ENCODE results near the gene CNNM1.

The CNNM1 gene

DNA sequence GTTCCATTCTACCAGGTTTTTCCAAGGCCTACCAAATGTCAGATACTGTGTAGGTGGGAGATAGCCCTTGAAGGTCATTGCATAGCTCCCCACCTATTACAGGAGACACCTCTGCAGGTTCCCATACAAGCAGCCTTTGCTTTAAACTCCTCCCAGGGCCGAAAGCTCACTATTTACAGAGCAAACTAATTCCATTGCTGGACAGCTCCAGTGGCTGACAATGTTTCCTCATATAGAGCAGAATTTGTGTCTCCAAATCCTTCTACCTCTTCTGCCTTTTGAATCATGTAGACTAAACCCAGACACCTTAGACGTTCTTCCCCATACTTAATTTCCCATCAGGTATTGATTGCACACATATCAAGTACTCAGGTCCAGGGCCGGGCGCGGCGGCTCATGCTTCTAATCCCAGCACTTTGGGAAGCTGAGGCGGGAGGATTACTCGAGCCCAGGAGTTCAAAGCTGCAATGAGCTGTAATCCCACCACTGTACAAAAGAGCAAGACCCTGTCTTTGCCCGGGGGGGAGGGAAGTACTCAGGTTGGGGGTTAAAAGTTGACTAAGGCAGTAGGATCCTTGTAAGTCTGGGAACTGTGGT, 2.1 kb downstream of the CNNM1 start:
- in situ Hi-C loops (cut with HindIII; ENCODE audit: low sequenced_read_pairs), result no loop called here

GRCh38 chr10:99337311-99337811, 8.2 kb downstream of the CNNM1 start:
- in situ Hi-C loops (cut with HindIII; ENCODE audit: low sequenced_read_pairs), result no loop called here

GRCh38 chr10:99337901-99338300, 8.7 kb downstream of the CNNM1 start:
- in situ Hi-C loops (cut with HindIII; ENCODE audit: low sequenced_read_pairs), result no loop called here

GRCh38 chr10:99339077-99339476, 9.9 kb downstream of the CNNM1 start:
- in situ Hi-C loops (cut with HindIII; ENCODE audit: low sequenced_read_pairs), result no loop called here

- in situ Hi-C loops (cut with HindIII; ENCODE audit: low sequenced_read_pairs), result no loop called here
Measured at GRCh38 chr10:99339563-99340047, 10.4 kb downstream of the CNNM1 start.

DNA sequence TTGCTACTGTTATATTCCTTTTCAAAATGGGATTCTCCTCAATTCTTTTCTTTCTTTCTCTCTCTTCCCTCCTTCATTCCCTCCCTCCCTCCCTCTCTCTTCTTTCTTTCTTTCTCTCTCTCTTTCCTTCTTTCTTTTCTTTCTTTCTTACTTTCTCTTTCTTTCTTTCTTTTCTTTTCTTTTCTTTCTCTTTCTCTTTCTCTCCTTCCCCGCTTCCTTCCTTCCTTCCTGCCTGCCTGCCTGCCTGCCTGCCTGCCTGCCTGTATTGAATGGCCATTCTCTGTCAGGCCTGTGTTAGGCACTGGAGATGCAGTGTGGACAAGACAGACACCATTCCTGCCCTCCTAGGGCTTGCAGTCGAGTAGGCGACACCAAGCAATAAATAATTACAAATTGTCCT, 11.5 kb downstream of the CNNM1 start:
- in situ Hi-C loops (cut with HindIII; ENCODE audit: low sequenced_read_pairs), result no loop called here

DNA sequence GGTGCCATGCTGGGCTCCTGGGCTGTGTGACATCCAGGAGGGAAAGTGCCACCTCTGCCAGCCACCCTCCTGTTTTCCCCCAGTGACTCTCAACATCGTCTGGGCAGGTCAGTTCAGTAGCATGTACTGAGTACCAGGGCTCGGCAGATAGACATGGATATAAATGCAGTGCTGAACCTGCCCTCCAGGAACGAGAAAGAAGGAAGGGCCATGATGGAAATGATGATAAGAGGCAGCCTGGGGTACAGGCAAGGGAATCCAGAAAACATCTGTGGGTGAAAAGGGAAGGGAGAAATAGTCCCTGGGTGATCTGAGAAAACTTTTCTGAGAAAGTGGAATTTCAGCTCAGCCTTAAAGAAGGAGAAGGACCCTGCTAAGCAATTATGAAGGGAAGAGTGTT, 12.1 kb downstream of the CNNM1 start:
- in situ Hi-C loops (cut with HindIII; ENCODE audit: low sequenced_read_pairs), result no loop called here

DNA sequence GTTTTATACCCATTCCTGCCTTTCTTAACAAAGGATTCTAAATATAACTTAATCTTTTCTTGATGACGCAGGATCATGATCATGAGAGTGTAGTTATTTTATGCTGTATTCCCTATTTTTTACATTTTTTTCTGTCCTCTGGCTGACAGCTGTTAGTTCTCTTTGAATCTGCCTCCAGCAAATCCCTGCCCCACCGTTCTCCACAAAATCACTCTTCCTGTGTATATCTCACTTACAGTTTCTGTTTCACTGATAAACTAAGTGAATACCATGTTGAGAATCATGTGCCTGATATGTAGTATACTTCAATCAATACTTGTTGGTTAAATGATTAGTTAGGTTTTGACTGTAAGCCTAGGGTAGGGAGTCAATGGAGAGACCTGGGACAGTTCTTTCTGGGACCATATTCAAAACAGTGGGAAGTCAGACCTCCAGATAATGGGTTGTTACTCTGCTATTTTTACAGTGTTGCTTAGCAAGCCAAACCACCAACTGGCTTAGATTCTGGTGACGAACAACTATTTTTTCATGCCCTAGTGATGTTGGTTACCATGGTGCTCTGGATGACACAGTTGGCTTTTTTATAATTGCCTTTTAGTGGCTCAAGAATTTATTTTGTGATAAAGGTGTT, 12.8 kb downstream of the CNNM1 start:
- in situ Hi-C loops (cut with HindIII; ENCODE audit: low sequenced_read_pairs), result no loop called here

- in situ Hi-C loops (cut with HindIII; ENCODE audit: low sequenced_read_pairs), result no loop called here
Measured at GRCh38 chr10:99343262-99343661, 14.1 kb downstream of the CNNM1 start.

GRCh38 chr10:99344715-99345114, 15.6 kb downstream of the CNNM1 start:
- in situ Hi-C loops (cut with HindIII; ENCODE audit: low sequenced_read_pairs), result no loop called here

- in situ Hi-C loops (cut with HindIII; ENCODE audit: low sequenced_read_pairs), result no loop called here
Measured at GRCh38 chr10:99345350-99345749, 16.2 kb downstream of the CNNM1 start.

DNA sequence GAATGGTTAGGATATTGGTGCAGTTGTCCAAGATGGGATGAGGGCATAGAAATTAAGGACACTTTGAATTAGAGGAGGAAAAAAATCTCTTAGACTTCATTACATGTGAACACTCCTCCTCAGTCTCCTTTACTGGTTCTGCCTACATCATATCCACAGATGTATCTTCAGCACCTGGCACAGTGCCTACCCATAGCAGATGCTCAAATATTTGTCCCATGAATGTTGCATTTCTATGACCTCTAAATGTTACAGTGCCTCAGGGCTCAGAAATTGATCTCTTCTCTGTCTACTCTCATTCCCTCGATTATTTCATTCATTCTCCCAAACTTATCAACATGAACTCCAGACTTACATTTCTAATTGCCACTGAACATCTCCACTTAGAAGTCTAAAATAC, 17.1 kb downstream of the CNNM1 start:
- in situ Hi-C loops (cut with HindIII; ENCODE audit: low sequenced_read_pairs), result no loop called here

DNA sequence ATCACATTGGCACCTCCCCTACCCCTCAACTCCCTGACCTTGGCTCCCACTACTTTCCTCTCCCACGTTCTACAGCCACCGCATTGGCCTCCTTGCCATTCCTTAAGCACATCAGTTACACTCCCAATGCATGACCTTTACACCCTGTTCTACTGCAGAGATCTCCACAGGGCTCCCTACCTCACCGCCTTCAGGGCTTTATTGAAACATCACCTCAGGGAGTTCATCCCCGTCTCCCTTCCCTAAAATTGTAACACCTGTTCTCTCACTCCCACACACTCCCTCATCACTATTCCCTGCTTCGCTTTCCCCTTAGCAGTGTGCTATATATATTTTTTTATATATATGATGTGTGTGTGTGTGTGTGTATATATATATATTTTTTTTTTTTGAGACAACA, 18.5 kb downstream of the CNNM1 start:
- in situ Hi-C loops (cut with HindIII; ENCODE audit: low sequenced_read_pairs), result no loop called here

DNA sequence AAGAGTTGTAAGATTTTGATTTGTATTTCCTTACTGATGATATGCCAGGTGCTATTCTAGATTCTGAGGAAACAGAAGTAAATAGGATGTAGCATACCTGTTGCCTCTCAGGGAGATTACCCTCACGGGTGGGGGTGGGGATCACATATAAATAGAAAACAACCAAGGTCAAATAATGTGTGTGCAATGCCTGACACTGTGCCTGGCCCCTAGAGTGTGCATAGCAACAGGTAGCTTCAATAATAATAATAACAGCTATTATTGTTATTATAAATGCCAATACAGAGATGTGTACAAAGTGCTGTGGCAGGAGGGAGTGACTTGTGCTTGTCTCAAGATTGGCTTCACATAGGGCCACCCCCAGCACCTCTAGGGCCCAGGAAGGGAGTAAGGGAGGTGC, 24.0 kb downstream of the CNNM1 start:
- in situ Hi-C loops (cut with HindIII; ENCODE audit: low sequenced_read_pairs), result no loop called here

GRCh38 chr10:99357691-99358090, 28.5 kb downstream of the CNNM1 start:
- in situ Hi-C loops (cut with HindIII; ENCODE audit: low sequenced_read_pairs), result no loop called here

DNA sequence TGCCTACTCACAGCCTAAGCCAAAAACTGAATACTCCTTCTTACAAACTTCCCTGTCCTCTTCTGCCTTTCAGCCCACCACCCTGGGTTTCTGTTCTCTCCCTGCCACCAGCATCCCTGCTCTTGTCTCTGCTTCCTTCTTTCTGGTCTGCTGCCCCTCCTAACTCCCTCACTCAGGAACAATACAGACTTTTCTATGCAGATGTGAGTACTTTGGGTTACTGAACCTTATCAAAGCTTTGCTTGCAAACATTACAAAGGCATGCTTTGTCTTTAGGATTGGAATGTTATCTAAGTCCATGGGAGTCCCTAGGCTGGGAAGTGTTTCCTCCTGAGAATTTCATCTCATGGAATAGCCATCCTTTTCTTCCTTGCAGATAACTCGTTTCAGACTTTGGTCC, 28.9 kb downstream of the CNNM1 start:
- in situ Hi-C loops (cut with HindIII; ENCODE audit: low sequenced_read_pairs), result no loop called here

GRCh38 chr10:99360934-99361333, 31.8 kb downstream of the CNNM1 start:
- in situ Hi-C loops (cut with HindIII; ENCODE audit: low sequenced_read_pairs), result no loop called here

DNA sequence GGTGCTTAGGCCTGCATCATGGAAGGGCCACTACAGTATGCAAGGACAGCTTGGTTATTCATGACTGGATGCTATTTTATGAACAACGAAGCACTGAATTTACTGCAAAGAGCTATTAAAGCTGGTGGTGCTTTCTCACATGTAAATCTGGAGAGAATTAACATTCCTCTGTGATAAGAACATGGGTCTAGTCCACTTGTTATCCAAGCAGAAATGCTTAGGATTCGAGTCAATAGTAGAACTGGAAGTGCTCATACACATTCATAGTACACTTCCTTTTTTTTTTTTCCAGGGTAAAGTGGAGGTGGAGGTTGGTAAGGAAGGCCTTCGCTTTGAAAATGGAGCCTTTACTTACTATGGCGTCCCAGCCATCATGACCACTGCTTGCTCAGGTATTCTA, 35.0 kb downstream of the CNNM1 start:
- in situ Hi-C loops (cut with HindIII; ENCODE audit: low sequenced_read_pairs), result no loop called here

GRCh38 chr10:99365311-99365710, 36.2 kb downstream of the CNNM1 start:
- in situ Hi-C loops (cut with HindIII; ENCODE audit: low sequenced_read_pairs), result no loop called here

GRCh38 chr10:99365736-99366135, 36.6 kb downstream of the CNNM1 start:
- in situ Hi-C loops (cut with HindIII; ENCODE audit: low sequenced_read_pairs), result no loop called here

GRCh38 chr10:99366666-99367065, 37.5 kb downstream of the CNNM1 start:
- in situ Hi-C loops (cut with HindIII; ENCODE audit: low sequenced_read_pairs), result no loop called here

GRCh38 chr10:99368646-99369045, 39.5 kb downstream of the CNNM1 start:
- in situ Hi-C loops (cut with HindIII; ENCODE audit: low sequenced_read_pairs), result no loop called here

DNA sequence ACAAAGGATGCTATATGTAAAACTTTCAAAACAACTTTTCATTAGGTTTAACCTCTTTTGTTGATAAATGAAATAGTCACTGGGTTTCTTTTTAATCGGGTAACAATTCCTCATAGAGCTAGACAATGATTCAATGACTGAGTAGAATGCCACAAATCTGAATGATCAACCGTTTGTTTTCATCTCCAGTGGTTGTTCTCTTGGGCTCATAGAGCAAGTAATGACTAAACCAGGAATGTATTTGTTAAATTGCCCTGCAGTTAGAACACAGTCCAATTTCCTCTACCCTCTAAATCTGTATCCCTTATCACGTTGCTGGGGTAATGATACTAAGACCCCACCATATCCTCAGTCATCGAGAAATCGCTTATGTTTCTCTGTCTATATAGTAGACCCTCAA, 40.0 kb downstream of the CNNM1 start:
- in situ Hi-C loops (cut with HindIII; ENCODE audit: low sequenced_read_pairs), result no loop called here

Measured in endothelial cell of hepatic sinusoid (primary cell).